Spleen (tissue), 7 donors: ENCODE results near the gene ANKRD17.
"Not testable (repeated sequence)": the region's sequence is repeated elsewhere in the genome, so short reads cannot be mapped to it uniquely, and the experiment has no call there.

Experiments used
- CTCF ChIP-seq, 11 experiments: fragments of 200-600 bp in 7 of 11; fragments of 450-650 bp in 4 of 11; sonication (generic) in 4 of 11; IDR thresholded peaks in 8 of 11; conservative IDR thresholded peaks in 3 of 11; 1 replicate in 7 of 11; 2 replicates in 4 of 11; pipeline versions ENCODE4 v1.4.0 to v1.8.0; 2016 to 2021; ENCODE audit warnings: antibody characterized with exemption in 11 of 11, inconsistent platforms in 4 of 11, mild to moderate bottlenecking in 1 of 11
- POLR2A ChIP-seq, 3 donors: fragments of 450-650 bp; IDR thresholded peaks; one replicate each; pipeline ENCODE4 v1.5.1; 2017; ENCODE audit warnings: antibody characterized with exemption in 3 of 3, mild to moderate bottlenecking in 1 of 3
- POLR2AphosphoS5 ChIP-seq, 3 donors: sonication (generic); formaldehyde crosslinking; IDR thresholded peaks; one replicate each; pipeline ENCODE4 v1.5.1; 2017; ENCODE audit warnings: antibody characterized with exemption in 3 of 3
- donor health status: DM: no; HTN: no; CAD: no; lungs with moderate emphysema.
- donor health status: DM: no; HTN: no; CAD: no.
- donor health status: DM: no; HTN: no; CAD: no.

GRCh38 chr4:73203976-73204375, 54.6 kb downstream of the ANKRD17 start:
- not testable (repeated sequence) for TF ChIP-seq CTCF (IDR thresholded peaks at IDR 0.05 in 8 of 11, conservative IDR thresholded peaks at IDR 0.05 in 3 of 11); POLR2A (IDR thresholded peaks at IDR 0.05); POLR2AphosphoS5 (IDR thresholded peaks at IDR 0.05)
